HepG2 (cell line): ENCODE results near the gene JAKMIP2. TPM values are rescaled to one million over a fixed set of nuclear protein-coding genes. Genes with fewer than 3 reads are reported as not detected.
A peak's percentile ranks its signal among the peaks of the same experiment; 100 is the strongest.

Source experiments
- ELF1 ChIP-seq: sonication (generic); formaldehyde crosslinking; IDR thresholded peaks from 2 replicates; pipeline ENCODE4 v1.4.0; 2020; ENCODE audit warnings: missing genetic modification reagents
- KLF6 ChIP-seq: IDR thresholded peaks from 2 replicates; pipeline ENCODE4 v1.8.0; 2016; ENCODE audit warnings: missing biosample characterization, missing genetic modification reagents
- NCOA1 ChIP-seq: sonication (generic); formaldehyde crosslinking; IDR thresholded peaks from 2 replicates; pipeline ENCODE4 v1.9.0; 2021; ENCODE audit warnings: missing genetic modification reagents
- NR2C2 ChIP-seq: sonication (generic); formaldehyde crosslinking; IDR thresholded peaks from 2 replicates; pipeline ENCODE4 v1.4.0; 2020; ENCODE audit warnings: missing genetic modification reagents, mild to moderate bottlenecking, moderate library complexity, borderline replicate concordance
- NR3C1 ChIP-seq: sonication (generic); formaldehyde crosslinking; IDR thresholded peaks from 2 replicates; pipeline ENCODE4 v1.4.0; 2020; ENCODE audit warnings: missing genetic modification reagents
- RERE ChIP-seq: IDR thresholded peaks from 2 replicates; pipeline ENCODE4 v1.6.1; 2016; ENCODE audit warnings: low read depth, missing genetic modification reagents, missing compliant biosample characterization
- SSRP1 ChIP-seq: IDR thresholded peaks from 2 replicates; pipeline ENCODE4 v1.6.1; 2016; ENCODE audit warnings: control low read depth
- TBX3 ChIP-seq: fragments of 450-650 bp; IDR thresholded peaks from 2 replicates; pipeline ENCODE4 v1.6.1; 2017; ENCODE audit warnings: antibody characterized with exemption, mild to moderate bottlenecking, inconsistent platforms, borderline replicate concordance
- THAP9 ChIP-seq: sonication (generic); formaldehyde crosslinking; IDR thresholded peaks from 2 replicates; pipeline ENCODE4; 2020; ENCODE audit warnings: missing genetic modification reagents, mild to moderate bottlenecking, borderline replicate concordance
- ZBTB42 ChIP-seq: sonication (generic); formaldehyde crosslinking; IDR thresholded peaks from 2 replicates; pipeline ENCODE4 v1.5.0; 2020; ENCODE audit warnings: mild to moderate bottlenecking, missing genetic modification reagents
- ZBTB49 ChIP-seq: sonication (generic); formaldehyde crosslinking; IDR thresholded peaks from 2 replicates; pipeline ENCODE4 v1.4.0; 2020; ENCODE audit warnings: missing genetic modification reagents, borderline replicate concordance
- ZNF331 ChIP-seq: sonication (generic); formaldehyde crosslinking; IDR thresholded peaks from 2 replicates; pipeline ENCODE4 v1.4.0; 2020; ENCODE audit warnings: missing genetic modification reagents
- ZNF484 ChIP-seq: sonication (generic); formaldehyde crosslinking; IDR thresholded peaks from 2 replicates; pipeline ENCODE4 v1.5.1; 2020; ENCODE audit warnings: mild to moderate bottlenecking, low read depth, missing genetic modification reagents, borderline replicate concordance
- ZNF788 ChIP-seq: sonication (generic); formaldehyde crosslinking; IDR thresholded peaks from 2 replicates; pipeline ENCODE4 v1.5.0; 2020; ENCODE audit warnings: mild to moderate bottlenecking, missing genetic modification reagents, borderline replicate concordance
- ZNF790 ChIP-seq: sonication (generic); formaldehyde crosslinking; IDR thresholded peaks from 2 replicates; pipeline ENCODE4 v1.8.0; 2022; ENCODE audit warnings: missing genetic modification reagents, mild to moderate bottlenecking, borderline replicate concordance
- ZNF841 ChIP-seq: sonication (generic); formaldehyde crosslinking; IDR thresholded peaks from 2 replicates; pipeline ENCODE4 v1.8.1; 2023; ENCODE audit warnings: missing genetic modification reagents, borderline replicate concordance
- polyA plus RNA-seq, 8 experiments: library from polyadenylated mRNA; depleted of rRNA in 3 of 8; stranded (reverse) in 7 of 8; unstranded in 1 of 8; fragments of >200 nt; fragmentation: Illumina TruSeq in 4 of 8; extraction: Trizol in 4 of 8; gene quantifications; 2 replicates each; pipeline versions ENCODE4 v1.2.1 to v1.2.3, GENCODE V29; 2011 to 2016; ENCODE audit warnings: low read depth in 4 of 8, missing spikeins in 1 of 8, mixed read lengths in 1 of 8; ENCODE audit not compliant: insufficient read depth in 1 of 8
- total RNA-seq, 5 experiments: library from RNA; depleted of rRNA; stranded (reverse); fragments of >200 nt; fragmentation: Illumina TruSeq; extraction: Trizol; gene quantifications; 2 replicates each; pipeline ENCODE4 v1.2.3, GENCODE V29; 2016; ENCODE audit warnings: low read depth in 1 of 5
- TF ChIP-seq, protein P1 (sequence below): sonication (generic); formaldehyde crosslinking; IDR thresholded peaks from 2 replicates; pipeline ENCODE4 v1.4.0; 2020; ENCODE audit warnings: missing genetic modification reagents, borderline replicate concordance

JAKMIP2 gene
- total and polyA plus RNA-seq, 2 of the 13 experiments (the other 11 are each of a cell fraction or from before 2014, with no cell fraction given): 0.04 to 2.1 TPM

DNA sequence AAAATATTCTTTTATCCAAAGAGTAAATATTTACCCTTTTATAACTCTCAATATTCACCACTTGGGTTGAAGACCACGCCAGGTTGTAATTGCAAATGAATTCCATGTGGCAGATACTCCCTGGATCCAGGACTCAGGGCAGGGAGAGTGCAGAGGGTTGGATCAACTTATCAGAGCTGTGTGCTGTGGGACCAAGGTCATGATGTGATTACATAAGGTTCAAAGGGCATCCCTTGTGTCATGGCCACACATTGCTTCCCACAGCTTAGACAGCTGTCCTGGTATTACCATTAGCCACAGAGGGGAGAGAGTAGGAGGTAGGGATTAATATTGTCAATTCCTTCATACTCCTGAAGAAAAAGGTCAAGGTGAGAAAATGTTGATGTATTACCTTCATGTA is 133.9 kb downstream of the JAKMIP2 start (continued):
- no peak for TF ChIP-seq KLF6 (CRISPR knock-in tag)
- no peak for TF ChIP-seq ELF1 (CRISPR knock-in tag)
- peak; percentile 73; the same call in 1 of the 2 replicates for TF ChIP-seq ZNF788 (CRISPR knock-in tag)
- TF ChIP-seq NR3C1 (CRISPR knock-in tag): no peak
- TF ChIP-seq ZNF790 (CRISPR knock-in tag): no peak
- TF ChIP-seq ZNF331 (CRISPR knock-in tag): peak; percentile 90; the same call in 1 of the 2 replicates
- no peak for TF ChIP-seq SSRP1 (CRISPR knock-in tag)
- TF ChIP-seq THAP9 (CRISPR knock-in tag): no peak
- TF ChIP-seq RERE: peak; percentile 52; the same call in 1 of the 2 replicates
- TF ChIP-seq ZNF484 (CRISPR knock-in tag): no peak
- TF ChIP-seq ZBTB49 (CRISPR knock-in tag): no peak
- TF ChIP-seq, protein P1, sequence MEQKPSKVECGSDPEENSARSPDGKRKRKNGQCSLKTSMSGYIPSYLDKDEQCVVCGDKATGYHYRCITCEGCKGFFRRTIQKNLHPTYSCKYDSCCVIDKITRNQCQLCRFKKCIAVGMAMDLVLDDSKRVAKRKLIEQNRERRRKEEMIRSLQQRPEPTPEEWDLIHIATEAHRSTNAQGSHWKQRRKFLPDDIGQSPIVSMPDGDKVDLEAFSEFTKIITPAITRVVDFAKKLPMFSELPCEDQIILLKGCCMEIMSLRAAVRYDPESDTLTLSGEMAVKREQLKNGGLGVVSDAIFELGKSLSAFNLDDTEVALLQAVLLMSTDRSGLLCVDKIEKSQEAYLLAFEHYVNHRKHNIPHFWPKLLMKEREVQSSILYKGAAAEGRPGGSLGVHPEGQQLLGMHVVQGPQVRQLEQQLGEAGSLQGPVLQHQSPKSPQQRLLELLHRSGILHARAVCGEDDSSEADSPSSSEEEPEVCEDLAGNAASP (CRISPR knock-in tag): peak; percentile 81; the same call in 1 of the 2 replicates
- TF ChIP-seq ZBTB42 (CRISPR knock-in tag): no peak
- TF ChIP-seq NCOA1 (CRISPR knock-in tag): no peak
- no peak for TF ChIP-seq ZNF841 (CRISPR knock-in tag)
- TF ChIP-seq NR2C2 (CRISPR knock-in tag): peak; percentile 92
- TF ChIP-seq TBX3: 0 out of 2 replicates have a peak, but pooled peaks have one; percentile 39
